Ovary (tissue), 9 donors: Measurements from ENCODE around the gene UGT1A3. TPM values are rescaled to one million over a fixed set of nuclear protein-coding genes. Genes with fewer than 3 reads are reported as not detected.

Source experiments
- DNase-seq, 5 donors: peaks; one replicate each; pipeline ENCODE4 v3.0.0-alpha.2; 2019 to 2020
- H3K27ac ChIP-seq, 2 donors: fragments of 200-600 bp; one replicate each; pipeline versions ENCODE4 v1.5.1 to v1.8.0; 2019 to 2022
- H3K27me3 ChIP-seq: fragments of 200-600 bp; one replicate; pipeline ENCODE4 v1.8.0; 2022
- H3K36me3 ChIP-seq: fragments of 200-600 bp; sonication (generic); one replicate; pipeline ENCODE4 v1.5.1; 2019
- H3K4me1 ChIP-seq: one replicate; pipeline ENCODE4 v1.8.1; 2013; ENCODE audit warnings: mild to moderate bottlenecking, moderate library complexity; ENCODE audit not compliant: insufficient read depth
- H3K4me3 ChIP-seq: fragments of 200-600 bp; sonication (generic); one replicate; pipeline ENCODE4 v1.5.1; 2017
- H3K9me3 ChIP-seq, 2 donors: fragments of 200-600 bp in 1 of 2; sonication (generic) in 1 of 2; one replicate each; pipeline versions ENCODE4 v1.5.1 to v1.8.1; 2013 to 2019; ENCODE audit warnings: mild to moderate bottlenecking in 1 of 2, moderate library complexity in 1 of 2
- CTCF ChIP-seq, 3 donors: fragments of 450-650 bp in 2 of 3; fragments of 200-600 bp in 1 of 3; IDR thresholded peaks; one replicate each; pipeline versions ENCODE4 v1.5.1 to v1.8.0; 2016 to 2022; ENCODE audit warnings: antibody characterized with exemption in 3 of 3, mild to moderate bottlenecking in 1 of 3
- EP300 ChIP-seq: sonication (generic); formaldehyde crosslinking; IDR thresholded peaks from one replicate; pipeline ENCODE4 v1.6.1; 2017; ENCODE audit warnings: antibody characterized with exemption
- POLR2A ChIP-seq: fragments of 450-650 bp; IDR thresholded peaks from one replicate; pipeline ENCODE4 v1.6.1; 2017; ENCODE audit warnings: antibody characterized with exemption, mild to moderate bottlenecking, moderate library complexity
- WGBS, 3 donors: extraction: QIAGEN DNeasy Blood & Tissue Kit in 1 of 3; methylation state at CpG; one replicate each; pipeline versions ENCODE4 v1.1.5 to v1.1.7; 2013 to 2017; 5-methylcytosine and 5-hydroxymethylcytosine counted together
- intact Hi-C, 4 donors: fragments of 100-400 bp; cut with DNase I; formaldehyde crosslinking; loops; one replicate each; pipeline versions ENCODE4 v1.11.0 to v1.15.1; 2022 to 2023
- polyA plus RNA-seq, 2 donors: library from polyadenylated mRNA; stranded (reverse); fragments of 200-250 nt in 1 of 2; fragments of 350-450 nt in 1 of 2; fragmentation: Illumina TruSeq in 1 of 2; extraction: RNeasy Lipid Tissue Mini Kit (QIAGEN cat#74804) in 1 of 2; gene quantifications; one replicate each; pipeline ENCODE4 v1.2.3, GENCODE V29; 2013 to 2014
- total RNA-seq, 7 donors: library from RNA; depleted of rRNA in 2 of 7; stranded (reverse); fragments of >200 nt in 2 of 7; fragmentation: NEBNext Ultra II Directional in 3 of 7; extraction: Animal tissue kit (Norgen Biotek cat#: 25700) in 3 of 7; gene quantifications; one replicate each; pipeline versions ENCODE4 v1.1.0 to v1.2.4, GENCODE V29; 2016 to 2023
- donor health status: DM: no; HTN: no; CAD: no; lungs with moderate emphysema.
- donor health status: DM: no; HTN: no; CAD: no.
- donor health status: Bipolar disorder and iron deficiency.
- donor health status: DM: yes; HTN: yes; CAD: no.
- donor health status: DM: no; HTN: no; CAD: no.
- donor health status: DM: yes; HTN: yes; CAD: no.

The UGT1A3 gene
- total and polyA plus RNA-seq, 9 donors: not detected

DNA sequence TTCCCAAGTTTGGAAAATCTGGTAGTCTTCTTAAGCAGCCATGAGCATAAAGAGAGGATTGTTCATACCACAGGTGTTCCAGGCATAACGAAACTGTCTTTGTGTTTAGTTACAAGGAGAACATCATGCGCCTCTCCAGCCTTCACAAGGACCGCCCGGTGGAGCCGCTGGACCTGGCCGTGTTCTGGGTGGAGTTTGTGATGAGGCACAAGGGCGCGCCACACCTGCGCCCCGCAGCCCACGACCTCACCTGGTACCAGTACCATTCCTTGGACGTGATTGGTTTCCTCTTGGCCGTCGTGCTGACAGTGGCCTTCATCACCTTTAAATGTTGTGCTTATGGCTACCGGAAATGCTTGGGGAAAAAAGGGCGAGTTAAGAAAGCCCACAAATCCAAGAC is 43.3 kb downstream of the UGT1A3 start:
- H3K27ac ChIP-seq: no peak overlapping the region
- no peak for TF ChIP-seq POLR2A
- TF ChIP-seq EP300: no peak
- TF ChIP-seq CTCF (IDR thresholded peaks at IDR 0.05): no peak
- no peak for DNase-seq
- H3K4me3 ChIP-seq: no peak overlapping the region
- intact Hi-C loops: no loop called here
- no peaks in the 10 kb centered on the region for H3K27me3 ChIP-seq
- H3K4me1 ChIP-seq: no peaks in the 10 kb centered on the region
- H3K36me3 ChIP-seq: no peaks in the 10 kb centered on the region
- 88 to 91% (median 89%) methylated on average over 16 of the region's 16 CpGs for WGBS, 3 donors
- H3K9me3 ChIP-seq: no peaks in the 10 kb centered on the region

GRCh38 chr2:233772583-233772982 is 43.7 kb downstream of the UGT1A3 start:
- no peak for TF ChIP-seq POLR2A
- no peak for TF ChIP-seq EP300
- no peak for TF ChIP-seq CTCF (IDR thresholded peaks at IDR 0.05)
- no peak for DNase-seq
- Histone ChIP-seq H3K36me3 (no peaks in the 10 kb centered on the region), H3K4me3 (no peak overlapping the region), H3K27ac (no peak overlapping the region), H3K4me1 (no peaks in the 10 kb centered on the region), H3K9me3 (no peaks in the 10 kb centered on the region), H3K27me3 (no peaks in the 10 kb centered on the region)
- 62 to 68% (median 67%) methylated on average over 5 of the region's 5 CpGs for WGBS, 3 donors
- intact Hi-C loops: no loop called here

DNA sequence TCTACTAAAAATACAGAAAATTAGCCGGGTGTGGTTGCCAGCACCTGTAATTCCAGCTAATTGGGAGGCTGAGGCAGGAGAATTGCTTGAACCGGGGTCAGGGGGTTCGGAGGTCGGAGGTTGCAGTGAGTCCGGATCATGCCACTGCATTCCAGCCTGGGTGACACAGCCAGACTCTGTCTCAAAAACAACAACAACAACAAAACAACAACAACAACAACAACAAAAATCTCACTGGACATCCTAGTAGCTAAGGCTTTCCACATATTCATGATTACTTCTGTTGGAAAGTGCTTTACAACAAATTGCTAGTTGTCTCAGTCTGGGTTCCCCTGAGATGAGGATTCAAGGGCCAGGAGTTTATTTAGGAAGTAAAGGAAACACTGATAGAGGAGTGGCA is 45.0 kb downstream of the UGT1A3 start:
- DNase-seq: no peak
- H3K36me3 ChIP-seq: no peaks in the 10 kb centered on the region
- no peak overlapping the region for H3K4me3 ChIP-seq
- no peak overlapping the region for H3K27ac ChIP-seq
- no peak for TF ChIP-seq EP300
- TF ChIP-seq CTCF (IDR thresholded peaks at IDR 0.05): no peak
- no peak for TF ChIP-seq POLR2A
- 86 to 90% (median 88%) methylated on average over 5 of the region's 5 CpGs for WGBS, 3 donors
- H3K27me3 ChIP-seq: no peaks in the 10 kb centered on the region
- no peaks in the 10 kb centered on the region for H3K4me1 ChIP-seq
- intact Hi-C loops: no loop called here
- H3K9me3 ChIP-seq: no peaks in the 10 kb centered on the region

GRCh38 chr2:233775414-233775813 is 46.6 kb downstream of the UGT1A3 start:
- Histone ChIP-seq H3K4me3 (no peak overlapping the region), H3K36me3 (no peaks in the 10 kb centered on the region), H3K27ac (no peak overlapping the region), H3K27me3 (no peaks in the 10 kb centered on the region), H3K9me3 (no peaks in the 10 kb centered on the region), H3K4me1 (no peaks in the 10 kb centered on the region)
- 90 to 95% (median 91%) methylated on average over 6 of the region's 6 CpGs for WGBS, 3 donors
- DNase-seq: no peak
- intact Hi-C loops: no loop called here
- no peak for TF ChIP-seq CTCF (IDR thresholded peaks at IDR 0.05)
- no peak for TF ChIP-seq POLR2A
- TF ChIP-seq EP300: no peak

GRCh38 chr2:233778030-233778429 is 49.2 kb downstream of the UGT1A3 start, which contains the start of gene MROH2A:
MROH2A (plus strand) TSS chr2:233778330; CDS start chr2:233779359, 1,029 bp downstream.
- Histone ChIP-seq H3K9me3 (no peaks in the 10 kb centered on the region), H3K36me3 (no peaks in the 10 kb centered on the region), H3K4me1 (no peaks in the 10 kb centered on the region), H3K27me3 (no peaks in the 10 kb centered on the region), H3K27ac (no peak within 1 kb of the TSS), H3K4me3 (no peak within 1 kb of the TSS)
- WGBS, 3 donors: 74 to 83% (median 82%) methylated on average over 2 of the region's 2 CpGs
- intact Hi-C loops: no loop called here
- no peak for TF ChIP-seq POLR2A
- TF ChIP-seq EP300: no peak
- no peak for TF ChIP-seq CTCF (IDR thresholded peaks at IDR 0.05)
- DNase-seq: no peak
